K562 (cell line): ENCODE data around the gene ITPR3. TPM values are rescaled to one million over a fixed set of nuclear protein-coding genes. Genes with fewer than 3 reads are reported as not detected.
A peak's percentile ranks its signal among the peaks of the same experiment; 100 is the strongest.

ENCODE experiments used
- ATAC-seq: fragments of 200-7000 bp; cut with Tn5 transposase; 3 replicates; pipeline ENCODE4 v1.9.1; 2020; ENCODE audit warnings: moderate library complexity
- BruUV-seq: library from RNA; stranded (reverse); fragments of 400-500 nt; replicated peaks from 2 replicates; lab custom pipeline; 2021; lab: Mats Ljungman, UMichigan
- CTCF ChIA-PET: fragments of 300-600 bp; formaldehyde crosslinking; extraction: SDS; loops from one replicate; lab custom pipeline; 2021; ENCODE audit warnings: low intra/inter-chr PET ratio; lab: Yijun Ruan, JAX
- POLR2A ChIA-PET: fragments of 300-600, 350-650 bp; sonication (Branson Sonifier 250); formaldehyde crosslinking; extraction: SDS; loops from one replicate; lab custom pipeline; 2021; ENCODE audit warnings: antibody characterized with exemption, inconsistent platforms; lab: Yijun Ruan, JAX
- DNase-seq, 4 experiments: peaks; one replicate each; pipeline versions ENCODE4 v3.0.0 to v3.0.0-alpha.2; 2011 to 2018; ENCODE audit warnings: low spot score in 3 of 4, mixed read lengths in 3 of 4; ENCODE audit errors: extremely low read depth in 1 of 4
- FAIRE-seq: peaks from 2 replicates; lab custom pipeline; 2011; peaks lifted over from hg19 to GRCh38; lab: Jason Lieb, UNC
- H2AFZ ChIP-seq: 2 replicates; pipeline ENCODE4 v1.6.0; 2011; ENCODE audit warnings: low read depth, low read length, control low read depth, inconsistent platforms
- H3K27ac ChIP-seq: fragments of 200-600 bp; 3 replicates; pipeline ENCODE4 v1.8.0; 2011; ENCODE audit warnings: low read depth, mild to moderate bottlenecking, control low read depth, inconsistent platforms, low read length, moderate library complexity, mixed read lengths; ENCODE audit errors: extremely low read depth
- H3K27me3 ChIP-seq, 2 experiments: fragments of 300-600 bp in 1 of 2; 2 replicates in 1 of 2; 3 replicates in 1 of 2; pipeline versions ENCODE4 v1.6.0 to v1.8.0; 2011; ENCODE audit warnings: inconsistent platforms in 2 of 2, low read length in 2 of 2, mild to moderate bottlenecking in 1 of 2, mixed read lengths in 1 of 2, moderate library complexity in 1 of 2; ENCODE audit not compliant: control insufficient read depth in 2 of 2, insufficient read depth in 2 of 2
- H3K36me3 ChIP-seq: fragments of 300-600 bp; 3 replicates; pipeline ENCODE4 v1.8.0; 2011; ENCODE audit warnings: mild to moderate bottlenecking, low read length, inconsistent platforms; ENCODE audit not compliant: control insufficient read depth, insufficient read depth
- H3K4me1 ChIP-seq, 2 experiments: fragments of 200-600 bp in 1 of 2; replicated peaks in 1 of 2; 2 replicates in 1 of 2; 3 replicates in 1 of 2; pipeline versions ENCODE4 v1.5.1 to v1.8.0; 2011; ENCODE audit warnings: inconsistent platforms in 2 of 2, low read length in 2 of 2, mild to moderate bottlenecking in 1 of 2, mixed read lengths in 1 of 2, moderate library complexity in 1 of 2; ENCODE audit not compliant: control insufficient read depth in 2 of 2, insufficient read depth in 2 of 2
- H3K4me2 ChIP-seq: 2 replicates; pipeline ENCODE4 v1.6.1; 2011; ENCODE audit warnings: low read length, control low read depth, inconsistent platforms, mixed read lengths; ENCODE audit not compliant: insufficient read depth
- H3K4me3 ChIP-seq: fragments of 200-600 bp; sonication (generic), shearing (Covaris generic); 2 replicates; pipeline ENCODE4 v1.5.1; 2016; ENCODE audit warnings: control low read depth, inconsistent platforms
- H3K79me2 ChIP-seq: fragments of 200-600 bp; 3 replicates; pipeline ENCODE4 v1.8.0; 2011; ENCODE audit warnings: low read length, inconsistent platforms; ENCODE audit not compliant: control insufficient read depth, insufficient read depth
- H3K9ac ChIP-seq, 2 experiments: 2 replicates each; pipeline versions ENCODE4 v1.6.0 to v1.6.1; 2011; ENCODE audit warnings: low read depth in 2 of 2, low read length in 2 of 2, control low read depth in 1 of 2, inconsistent platforms in 1 of 2, mild to moderate bottlenecking in 1 of 2, mixed read lengths in 1 of 2; ENCODE audit not compliant: insufficient read depth in 1 of 2
- H3K9me1 ChIP-seq: one replicate; pipeline ENCODE4 v1.6.0; 2011; ENCODE audit warnings: inconsistent platforms, mild to moderate bottlenecking, low read length, moderate library complexity; ENCODE audit not compliant: control insufficient read depth, insufficient read depth
- H3K9me3 ChIP-seq: replicated peaks from 2 replicates; pipeline ENCODE4 v1.5.1; 2011; ENCODE audit warnings: low read depth, low read length, inconsistent platforms; ENCODE audit not compliant: control insufficient read depth, insufficient read depth
- H4K20me1 ChIP-seq: replicated peaks from 2 replicates; pipeline ENCODE4 v1.6.1; 2011; ENCODE audit warnings: low read length, inconsistent platforms, mixed read lengths; ENCODE audit not compliant: control insufficient read depth, insufficient read depth
- ATF7 ChIP-seq: fragments of 450-650 bp; IDR thresholded peaks from 2 replicates; pipeline ENCODE4 v1.7.1; 2014; ENCODE audit warnings: mild to moderate bottlenecking, moderate library complexity
- CC2D1A ChIP-seq: fragments of 450-650 bp; IDR thresholded peaks from 2 replicates; pipeline ENCODE4 v1.6.1; 2017; ENCODE audit warnings: mild to moderate bottlenecking
- KAT2B ChIP-seq: IDR thresholded peaks from one replicate; pipeline ENCODE4 v1.6.1; 2012; ENCODE audit warnings: low read depth, mild to moderate bottlenecking, control low read depth, inconsistent platforms, low read length, moderate library complexity
- MCM5 ChIP-seq: fragments of 450-650 bp; IDR thresholded peaks from 2 replicates; pipeline ENCODE4 v1.6.1; 2016; ENCODE audit warnings: low read depth
- NCOA1 ChIP-seq: fragments of 450-650 bp; IDR thresholded peaks from 2 replicates; pipeline ENCODE4 v1.6.1; 2016; ENCODE audit warnings: low read depth
- RAD21 ChIP-seq, 2 experiments: fragments of 250-450 bp in 1 of 2; fragments of 450-650 bp in 1 of 2; sonication (Bioruptor Pico) in 1 of 2; formaldehyde crosslinking in 1 of 2; IDR thresholded peaks in 1 of 2; conservative IDR thresholded peaks in 1 of 2; 2 replicates each; pipeline versions ENCODE4 v1.4.0 to v1.8.0; 2020 to 2022; ENCODE audit warnings: mild to moderate bottlenecking in 2 of 2, moderate library complexity in 1 of 2
- STAG1 ChIP-seq: sonication (generic); formaldehyde crosslinking; IDR thresholded peaks from 2 replicates; pipeline ENCODE4 v1.5.0; 2020; ENCODE audit warnings: missing genetic modification reagents, borderline replicate concordance
- TAF7 ChIP-seq: fragments of 450-650 bp; IDR thresholded peaks from 2 replicates; pipeline ENCODE4 v1.6.1; 2016; ENCODE audit warnings: missing genetic modification characterization, missing compliant biosample characterization
- ZNF79 ChIP-seq: fragments of 250-450 bp; sonication (Bioruptor Pico); IDR thresholded peaks from 2 replicates; pipeline ENCODE4 v1.4.0; 2020; ENCODE audit warnings: low read depth, mild to moderate bottlenecking, moderate library complexity
- WGBS: fragments of 100-300 bp; shearing (Covaris generic); methylation state at CpG from one replicate; pipeline ENCODE4 v1.1.6; 2016; ENCODE audit warnings: low coverage, mixed read lengths; ENCODE audit not compliant: insufficient coverage; ENCODE audit errors: missing lambda C conversion rate; 5-methylcytosine and 5-hydroxymethylcytosine counted together
- in situ Hi-C: fragments of 300-500 bp; cut with MboI; formaldehyde crosslinking; loops from 4 replicates; pipeline ENCODE4 v1.15.0; 2018; ENCODE audit warnings: inconsistent platforms, mixed read lengths
- intact Hi-C: fragments of 100-400 bp; cut with micrococcal nuclease; formaldehyde crosslinking; loops from 2 replicates; pipeline ENCODE4 v1.14.2; 2022
- polyA plus RNA-seq, 8 experiments: library from polyadenylated mRNA; depleted of rRNA in 4 of 8; stranded (reverse) in 5 of 8; unstranded in 3 of 8; fragments of >200 nt; fragmentation: Nextera tagmentation in 2 of 8; fragmentation: Illumina TruSeq in 1 of 8; extraction: Ambion mirVana in 2 of 8; extraction: Trizol in 1 of 8; gene quantifications; 2 replicates each; pipeline versions ENCODE4 v1.2.1 to v1.2.3, GENCODE V29; 2011 to 2014; ENCODE audit warnings: inconsistent platforms in 1 of 8, missing spikeins in 1 of 8
- total RNA-seq, 7 experiments: library from RNA; depleted of rRNA in 6 of 7; stranded (reverse); fragments of >200 nt in 6 of 7; fragmentation: Illumina TruSeq in 2 of 7; extraction: Trizol in 2 of 7; gene quantifications; 2 replicates each; pipeline versions ENCODE4 v1.2.1 to v1.2.3, GENCODE V29; 2011 to 2021; ENCODE audit warnings: low replicate concordance in 1 of 7
- TF ChIP-seq, protein P1 (sequence below): fragments of 450-650 bp; formaldehyde crosslinking; IDR thresholded peaks from 2 replicates; pipeline ENCODE4 v1.4.0; 2022; ENCODE audit warnings: missing genetic modification characterization
- TF ChIP-seq, protein P2 (sequence below): fragments of 250-450 bp; sonication (Bioruptor Pico); IDR thresholded peaks from 2 replicates; pipeline ENCODE4 v1.8.0; 2022; ENCODE audit warnings: inconsistent platforms
- TF ChIP-seq, protein P3 (sequence below): sonication (generic); formaldehyde crosslinking; IDR thresholded peaks from 2 replicates; pipeline ENCODE4 v1.8.0; 2023; ENCODE audit warnings: missing genetic modification reagents, mild to moderate bottlenecking, borderline replicate concordance

The ITPR3 gene
- total and polyA plus RNA-seq, 9 of the 15 experiments (the other 6 are each of a cell fraction or from before 2014, with no cell fraction given): 0.39 to 35.7 (median 13.2) TPM

DNA sequence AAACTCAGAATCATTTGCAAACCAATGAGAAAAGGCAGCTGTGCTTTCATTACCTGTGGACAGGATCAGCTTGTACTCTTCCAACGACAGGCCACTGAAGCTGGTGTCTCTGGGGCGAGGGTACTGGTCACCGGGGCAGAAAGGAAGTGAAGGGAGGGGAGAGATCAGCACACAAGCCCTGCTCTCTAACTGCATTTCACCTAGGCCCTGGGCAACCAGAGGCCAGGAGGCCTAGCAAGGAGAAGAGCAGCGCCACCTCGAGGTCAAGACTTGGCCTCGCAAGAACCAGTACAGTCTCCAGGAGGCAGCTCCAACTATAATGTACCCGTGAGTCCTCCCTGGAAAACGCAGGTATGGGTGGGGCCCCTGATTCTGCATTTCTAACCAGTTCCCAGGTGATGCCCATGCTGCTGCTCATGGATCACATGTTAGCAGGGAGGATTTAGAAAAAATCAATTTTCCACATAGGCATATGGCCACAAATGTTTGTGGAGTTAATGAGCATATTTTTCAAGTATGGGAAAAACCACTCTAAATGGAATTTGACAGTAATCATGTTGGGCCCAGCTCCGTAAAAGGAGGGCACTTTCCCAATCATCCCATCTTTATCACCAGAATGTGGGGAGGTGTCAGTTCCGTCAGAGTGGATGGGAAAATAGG is 79.4 kb downstream of the ITPR3 start:
- Histone ChIP-seq H3K79me2 (no peaks in the 10 kb centered on the region), H3K27me3 (no peaks in the 10 kb centered on the region), H3K4me1 (peaks cover 0 to 5% of the 10 kb centered on the region in 2 experiments; a peak in 1 of 5 replicates), H3K4me2 (no peak overlapping the region), H2AFZ (no peak overlapping the region), H4K20me1 (no peaks in the 10 kb centered on the region), H3K36me3 (peaks cover 76% of the 10 kb centered on the region; the same call in 2 of the 3 replicates), H3K9me1 (no peaks in the 10 kb centered on the region), H3K4me3 (no peak overlapping the region), H3K9ac (no peak overlapping the region), H3K9me3 (no peaks in the 10 kb centered on the region), H3K27ac (no peak overlapping the region)
- CTCF ChIA-PET: interaction anchor here (2.2 to 5.5 kb wide), 2 partner anchors 111 to 115 kb away, joined by 20 to 60 read pairs; no protein-coding TSS in a partner anchor
- 42% methylated on average over 10 of the region's 10 CpGs for WGBS
- POLR2A ChIA-PET: interaction anchor here (0.7 to 1.6 kb wide), 6 partner anchors 9 to 22 kb away, joined by 3 to 8 read pairs (median 4); partner anchors contain the start of gene UQCC2
- in situ Hi-C loops (loop anchor here (5.0 kb wide), 1 partner anchor 113 kb away; no protein-coding TSS in a partner anchor), intact Hi-C loops (loop anchor here (1.0 kb wide), 2 partner anchors 111 to 115 kb away; no protein-coding TSS in a partner anchor)
- FAIRE-seq (peak; percentile 96), DNase-seq (peak; percentile 76 to 90 (median 78)), ATAC-seq (peak; percentile 96)
- TSS peak; percentile 11 for BruUV-seq
- TF ChIP-seq ATF7 (no peak), RAD21 (CRISPR knock-in tag; conservative IDR thresholded peaks at IDR 0.05 in 1 of 2, IDR thresholded peaks at IDR 0.05 in 1 of 2) (peak; percentile 65 to 84), NCOA1 (no peak), TAF7 (tag) (no peak), CC2D1A (peak; percentile 63; the same call in 1 of the 2 replicates), KAT2B (no peak), STAG1 (CRISPR knock-in tag) (peak; percentile 58; the same call in 1 of the 2 replicates), MCM5 (no peak), ZNF79 (no peak)
- TF ChIP-seq, protein P1, sequence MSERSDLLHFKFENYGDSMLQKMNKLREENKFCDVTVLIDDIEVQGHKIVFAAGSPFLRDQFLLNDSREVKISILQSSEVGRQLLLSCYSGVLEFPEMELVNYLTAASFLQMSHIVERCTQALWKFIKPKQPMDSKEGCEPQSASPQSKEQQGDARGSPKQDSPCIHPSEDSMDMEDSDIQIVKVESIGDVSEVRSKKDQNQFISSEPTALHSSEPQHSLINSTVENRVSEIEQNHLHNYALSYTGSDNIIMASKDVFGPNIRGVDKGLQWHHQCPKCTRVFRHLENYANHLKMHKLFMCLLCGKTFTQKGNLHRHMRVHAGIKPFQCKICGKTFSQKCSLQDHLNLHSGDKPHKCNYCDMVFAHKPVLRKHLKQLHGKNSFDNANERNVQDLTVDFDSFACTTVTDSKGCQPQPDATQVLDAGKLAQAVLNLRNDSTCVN: no peak
- TF ChIP-seq, protein P2, sequence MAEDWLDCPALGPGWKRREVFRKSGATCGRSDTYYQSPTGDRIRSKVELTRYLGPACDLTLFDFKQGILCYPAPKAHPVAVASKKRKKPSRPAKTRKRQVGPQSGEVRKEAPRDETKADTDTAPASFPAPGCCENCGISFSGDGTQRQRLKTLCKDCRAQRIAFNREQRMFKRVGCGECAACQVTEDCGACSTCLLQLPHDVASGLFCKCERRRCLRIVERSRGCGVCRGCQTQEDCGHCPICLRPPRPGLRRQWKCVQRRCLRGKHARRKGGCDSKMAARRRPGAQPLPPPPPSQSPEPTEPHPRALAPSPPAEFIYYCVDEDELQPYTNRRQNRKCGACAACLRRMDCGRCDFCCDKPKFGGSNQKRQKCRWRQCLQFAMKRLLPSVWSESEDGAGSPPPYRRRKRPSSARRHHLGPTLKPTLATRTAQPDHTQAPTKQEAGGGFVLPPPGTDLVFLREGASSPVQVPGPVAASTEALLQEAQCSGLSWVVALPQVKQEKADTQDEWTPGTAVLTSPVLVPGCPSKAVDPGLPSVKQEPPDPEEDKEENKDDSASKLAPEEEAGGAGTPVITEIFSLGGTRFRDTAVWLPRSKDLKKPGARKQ: no peak
- TF ChIP-seq, protein P3, sequence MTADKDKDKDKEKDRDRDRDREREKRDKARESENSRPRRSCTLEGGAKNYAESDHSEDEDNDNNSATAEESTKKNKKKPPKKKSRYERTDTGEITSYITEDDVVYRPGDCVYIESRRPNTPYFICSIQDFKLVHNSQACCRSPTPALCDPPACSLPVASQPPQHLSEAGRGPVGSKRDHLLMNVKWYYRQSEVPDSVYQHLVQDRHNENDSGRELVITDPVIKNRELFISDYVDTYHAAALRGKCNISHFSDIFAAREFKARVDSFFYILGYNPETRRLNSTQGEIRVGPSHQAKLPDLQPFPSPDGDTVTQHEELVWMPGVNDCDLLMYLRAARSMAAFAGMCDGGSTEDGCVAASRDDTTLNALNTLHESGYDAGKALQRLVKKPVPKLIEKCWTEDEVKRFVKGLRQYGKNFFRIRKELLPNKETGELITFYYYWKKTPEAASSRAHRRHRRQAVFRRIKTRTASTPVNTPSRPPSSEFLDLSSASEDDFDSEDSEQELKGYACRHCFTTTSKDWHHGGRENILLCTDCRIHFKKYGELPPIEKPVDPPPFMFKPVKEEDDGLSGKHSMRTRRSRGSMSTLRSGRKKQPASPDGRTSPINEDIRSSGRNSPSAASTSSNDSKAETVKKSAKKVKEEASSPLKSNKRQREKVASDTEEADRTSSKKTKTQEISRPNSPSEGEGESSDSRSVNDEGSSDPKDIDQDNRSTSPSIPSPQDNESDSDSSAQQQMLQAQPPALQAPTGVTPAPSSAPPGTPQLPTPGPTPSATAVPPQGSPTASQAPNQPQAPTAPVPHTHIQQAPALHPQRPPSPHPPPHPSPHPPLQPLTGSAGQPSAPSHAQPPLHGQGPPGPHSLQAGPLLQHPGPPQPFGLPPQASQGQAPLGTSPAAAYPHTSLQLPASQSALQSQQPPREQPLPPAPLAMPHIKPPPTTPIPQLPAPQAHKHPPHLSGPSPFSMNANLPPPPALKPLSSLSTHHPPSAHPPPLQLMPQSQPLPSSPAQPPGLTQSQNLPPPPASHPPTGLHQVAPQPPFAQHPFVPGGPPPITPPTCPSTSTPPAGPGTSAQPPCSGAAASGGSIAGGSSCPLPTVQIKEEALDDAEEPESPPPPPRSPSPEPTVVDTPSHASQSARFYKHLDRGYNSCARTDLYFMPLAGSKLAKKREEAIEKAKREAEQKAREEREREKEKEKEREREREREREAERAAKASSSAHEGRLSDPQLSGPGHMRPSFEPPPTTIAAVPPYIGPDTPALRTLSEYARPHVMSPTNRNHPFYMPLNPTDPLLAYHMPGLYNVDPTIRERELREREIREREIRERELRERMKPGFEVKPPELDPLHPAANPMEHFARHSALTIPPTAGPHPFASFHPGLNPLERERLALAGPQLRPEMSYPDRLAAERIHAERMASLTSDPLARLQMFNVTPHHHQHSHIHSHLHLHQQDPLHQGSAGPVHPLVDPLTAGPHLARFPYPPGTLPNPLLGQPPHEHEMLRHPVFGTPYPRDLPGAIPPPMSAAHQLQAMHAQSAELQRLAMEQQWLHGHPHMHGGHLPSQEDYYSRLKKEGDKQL: no peak
